ENCODE data around the gene PLOD2.

DNA sequence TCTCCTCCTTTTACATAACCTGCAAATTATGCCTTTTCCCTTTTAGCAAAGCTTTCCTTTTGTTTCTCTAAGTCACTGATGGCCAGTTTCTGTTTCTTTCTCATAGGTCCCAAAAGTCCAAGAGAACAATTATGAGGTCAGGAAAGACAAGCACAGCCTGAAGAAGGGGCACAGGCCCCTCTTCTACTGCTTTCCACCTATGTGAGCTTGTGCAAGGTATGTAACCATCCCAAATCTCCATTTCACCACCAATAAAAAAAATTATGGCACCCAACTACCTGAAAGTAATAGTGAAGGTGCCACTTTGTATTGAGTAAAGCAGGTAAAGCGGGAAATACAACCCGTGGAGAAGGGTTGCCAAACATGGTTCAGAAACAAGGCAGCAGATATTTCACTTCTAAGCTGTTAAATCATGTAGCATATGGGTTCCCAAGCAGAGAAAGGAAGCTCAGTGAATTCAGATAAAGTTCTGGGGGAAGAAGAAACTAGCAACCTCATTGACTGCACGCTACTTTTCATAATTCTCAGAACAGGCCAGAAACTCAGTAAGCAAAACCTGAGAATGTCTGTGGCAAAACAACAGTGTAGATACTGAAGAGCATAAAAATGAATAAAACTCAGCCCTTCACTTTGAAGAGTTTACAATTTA, 4.2 kb downstream of the PLOD2 start:
- TF ChIP-seq, protein P1, sequence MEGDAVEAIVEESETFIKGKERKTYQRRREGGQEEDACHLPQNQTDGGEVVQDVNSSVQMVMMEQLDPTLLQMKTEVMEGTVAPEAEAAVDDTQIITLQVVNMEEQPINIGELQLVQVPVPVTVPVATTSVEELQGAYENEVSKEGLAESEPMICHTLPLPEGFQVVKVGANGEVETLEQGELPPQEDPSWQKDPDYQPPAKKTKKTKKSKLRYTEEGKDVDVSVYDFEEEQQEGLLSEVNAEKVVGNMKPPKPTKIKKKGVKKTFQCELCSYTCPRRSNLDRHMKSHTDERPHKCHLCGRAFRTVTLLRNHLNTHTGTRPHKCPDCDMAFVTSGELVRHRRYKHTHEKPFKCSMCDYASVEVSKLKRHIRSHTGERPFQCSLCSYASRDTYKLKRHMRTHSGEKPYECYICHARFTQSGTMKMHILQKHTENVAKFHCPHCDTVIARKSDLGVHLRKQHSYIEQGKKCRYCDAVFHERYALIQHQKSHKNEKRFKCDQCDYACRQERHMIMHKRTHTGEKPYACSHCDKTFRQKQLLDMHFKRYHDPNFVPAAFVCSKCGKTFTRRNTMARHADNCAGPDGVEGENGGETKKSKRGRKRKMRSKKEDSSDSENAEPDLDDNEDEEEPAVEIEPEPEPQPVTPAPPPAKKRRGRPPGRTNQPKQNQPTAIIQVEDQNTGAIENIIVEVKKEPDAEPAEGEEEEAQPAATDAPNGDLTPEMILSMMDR (IDR thresholded peaks at IDR 0.05) = no peak
- no peak for TF ChIP-seq POLR2A (IDR thresholded peaks at IDR 0.05)
